Pancreas (tissue), 10 donors: ENCODE measurements around the gene TOP1. TPM values are rescaled to one million over a fixed set of nuclear protein-coding genes. Genes with fewer than 3 reads are reported as not detected.

Experiments used
- ATAC-seq, 4 donors: fragments of 200-7000 bp; cut with Tn5 transposase; one replicate each; pipeline versions ENCODE4 v1.8.0 to v1.9.1; 2020; ENCODE audit warnings: mild to moderate bottlenecking in 4 of 4, moderate library complexity in 4 of 4
- DNase-seq, 6 donors: peaks; one replicate each; pipeline ENCODE4 v3.0.0-alpha.2; 2020
- FAIRE-seq: peaks from 2 replicates; lab custom pipeline; 2012; peaks lifted over from hg19 to GRCh38; lab: Jason Lieb, UNC
- H3K27ac ChIP-seq, 4 donors: fragments of 200-600 bp; sonication (generic); 1 replicate in 3 of 4; 2 replicates in 1 of 4; pipeline versions ENCODE4 v1.5.0 to v1.8.0; 2020
- H3K27me3 ChIP-seq, 4 donors: fragments of 200-600 bp; one replicate each; pipeline ENCODE4 v1.8.0; 2021
- H3K36me3 ChIP-seq, 3 donors: fragments of 200-600 bp; sonication (generic) in 1 of 3; one replicate each; pipeline versions ENCODE4 v1.5.0 to v1.8.0; 2020 to 2021
- H3K4me1 ChIP-seq, 3 donors: fragments of 200-600 bp; one replicate each; pipeline ENCODE4 v1.8.0; 2021
- H3K4me3 ChIP-seq, 4 donors: fragments of 200-600 bp; sonication (generic) in 2 of 4; one replicate each; pipeline versions ENCODE4 v1.5.0 to v1.8.0; 2020 to 2021
- H3K9me3 ChIP-seq, 4 donors: fragments of 200-600 bp; one replicate each; pipeline ENCODE4 v1.8.0; 2021
- CTCF ChIP-seq, 4 donors: fragments of 200-600 bp; sonication (generic) in 3 of 4; IDR thresholded peaks; one replicate each; pipeline versions ENCODE4 v1.5.0 to v1.8.0; 2021; ENCODE audit warnings: antibody characterized with exemption in 4 of 4
- WGBS, 2 donors: extraction: QIAGEN DNeasy Blood & Tissue Kit; methylation state at CpG; one replicate each; pipeline ENCODE4 v1.1.7; 2013; 5-methylcytosine and 5-hydroxymethylcytosine counted together
- intact Hi-C, 3 donors: fragments of 100-400 bp; cut with DNase I; formaldehyde crosslinking; loops; one replicate each; pipeline versions ENCODE4 v1.11.1 to v1.14.2; 2022
- polyA plus RNA-seq, 2 donors: library from polyadenylated mRNA; stranded (reverse); fragments of 200-250 nt; gene quantifications; one replicate each; pipeline ENCODE4 v1.2.3, GENCODE V29; 2013
- total RNA-seq, 6 donors: library from RNA; stranded (reverse); fragmentation: NEBNext Ultra II Directional in 4 of 6; extraction: Animal tissue kit (Norgen Biotek cat#: 25700) in 4 of 6; gene quantifications; one replicate each; pipeline versions ENCODE4 v1.2.1 to v1.2.4, GENCODE V29; 2021 to 2023
- donor health status: healthy with polysubstance abuse.
- donor health status: DM: no; HTN: no; CAD: no; lungs with moderate emphysema.
- donor health status: DM: no; HTN: no; CAD: no.
- donor health status: control.
- donor health status: control.
- donor health status: Bipolar disorder and iron deficiency.
- donor health status: DM: yes; HTN: yes; CAD: no.
- donor health status: DM: no; HTN: no; CAD: no.
- donor health status: DM: no; HTN: no; CAD: no.
- donor health status: DM: yes; HTN: yes; CAD: no.

The TOP1 gene
- total and polyA plus RNA-seq, 8 donors: 9.6 to 25.6 (median 16.2) TPM

GRCh38 chr20:41068806-41069205 lies 40.2 kb downstream of the TOP1 start:
- Histone ChIP-seq H3K27ac (no peak overlapping the region), H3K4me3 (no peak overlapping the region), H3K27me3 (no peaks in the 10 kb centered on the region), H3K4me1 (peaks cover 0 to 19% (median 7%) of the 10 kb centered on the region in 3 donors), H3K36me3 (no peaks in the 10 kb centered on the region), H3K9me3 (no peaks in the 10 kb centered on the region)
- DNase-seq: no peak
- 90 to 91% methylated on average over 3 of the region's 3 CpGs for WGBS, 2 donors
- FAIRE-seq: no peak
- ATAC-seq: no peak
- intact Hi-C loops: no loop called here
- TF ChIP-seq CTCF (IDR thresholded peaks at IDR 0.05): no peak

DNA sequence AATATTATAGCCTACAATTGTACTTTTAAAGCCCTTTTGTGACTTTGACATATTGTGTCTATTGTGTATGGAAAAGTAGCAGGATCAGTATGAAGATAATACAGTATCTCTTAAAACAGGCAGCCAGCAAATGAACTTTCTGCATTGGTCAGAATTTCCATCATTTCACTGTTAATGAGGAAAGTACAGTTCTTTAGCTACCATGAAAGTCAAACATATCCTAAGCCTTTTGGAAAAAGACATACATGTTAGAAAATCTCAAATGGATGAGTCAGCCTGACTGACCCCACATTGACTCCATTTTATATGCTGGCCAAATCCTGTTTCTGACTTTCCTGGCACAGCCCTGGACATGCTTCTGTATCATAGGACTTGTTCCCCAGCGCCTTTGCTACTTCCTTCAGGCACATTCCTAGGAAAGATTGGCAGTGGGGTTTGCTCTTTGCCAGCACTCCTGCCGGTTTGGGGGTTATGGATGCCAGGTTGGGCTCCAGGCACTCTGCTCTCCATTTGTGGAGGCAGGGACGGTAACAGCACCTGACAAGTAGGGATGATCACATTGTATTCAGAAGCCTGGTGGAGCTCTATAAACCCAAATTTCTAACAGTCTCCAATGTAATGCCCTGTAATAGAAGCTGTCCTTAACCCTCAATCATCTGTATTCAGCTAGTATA lies 43.7 kb downstream of the TOP1 start:
- Histone ChIP-seq H3K4me3 (no peak overlapping the region), H3K4me1 (peaks cover 0 to 15% (median 4%) of the 10 kb centered on the region in 3 donors), H3K27me3 (no peaks in the 10 kb centered on the region), H3K27ac (peak overlapping the region in 1 of 4 donors; percentile 44), H3K36me3 (no peaks in the 10 kb centered on the region), H3K9me3 (no peaks in the 10 kb centered on the region)
- TF ChIP-seq CTCF (IDR thresholded peaks at IDR 0.05): no peak
- DNase-seq (peak in 2 of 6 donors; percentile 16 to 18), FAIRE-seq (no peak), ATAC-seq (peak; percentile 65 to 79 (median 68))
- intact Hi-C loops: no loop called here
- WGBS, 2 donors: 55 to 63% methylated on average over 3 of the region's 3 CpGs

- Histone ChIP-seq H3K4me3 (no peak overlapping the region), H3K9me3 (no peaks in the 10 kb centered on the region), H3K36me3 (no peaks in the 10 kb centered on the region), H3K4me1 (peaks cover 0 to 20% (median 4%) of the 10 kb centered on the region in 3 donors), H3K27ac (peak overlapping the region in 1 of 4 donors; percentile 44), H3K27me3 (no peaks in the 10 kb centered on the region)
- intact Hi-C loops: no loop called here
- ATAC-seq (no peak), DNase-seq (no peak), FAIRE-seq (no peak)
- WGBS, 2 donors: 42 to 50% methylated on average over 3 of the region's 3 CpGs
- TF ChIP-seq CTCF (IDR thresholded peaks at IDR 0.05): no peak
Measured at GRCh38 chr20:41072915-41073314, 44.3 kb downstream of the TOP1 start.

GRCh38 chr20:41074441-41074840 lies 45.8 kb downstream of the TOP1 start:
- H3K4me3 ChIP-seq: no peak overlapping the region
- H3K4me1 ChIP-seq: peaks cover 0 to 24% (median 12%) of the 10 kb centered on the region in 3 donors
- FAIRE-seq: no peak
- intact Hi-C loops: no loop called here
- no peak for ATAC-seq
- no peaks in the 10 kb centered on the region for H3K36me3 ChIP-seq
- no peak for TF ChIP-seq CTCF (IDR thresholded peaks at IDR 0.05)
- no peaks in the 10 kb centered on the region for H3K9me3 ChIP-seq
- no peak overlapping the region for H3K27ac ChIP-seq
- no peaks in the 10 kb centered on the region for H3K27me3 ChIP-seq
- DNase-seq: no peak

GRCh38 chr20:41076776-41077175 lies 48.2 kb downstream of the TOP1 start:
- Histone ChIP-seq H3K27me3 (no peaks in the 10 kb centered on the region), H3K9me3 (no peaks in the 10 kb centered on the region), H3K4me1 (peaks cover 0 to 24% (median 13%) of the 10 kb centered on the region in 3 donors), H3K36me3 (peaks cover 0 to 8% (median 0%) of the 10 kb centered on the region in 3 donors), H3K27ac (no peak overlapping the region), H3K4me3 (no peak overlapping the region)
- intact Hi-C loops: no loop called here
- WGBS, 2 donors: 89 to 90% methylated on average over 4 of the region's 4 CpGs
- TF ChIP-seq CTCF (IDR thresholded peaks at IDR 0.05): no peak
- ATAC-seq (no peak), DNase-seq (no peak), FAIRE-seq (no peak)
